ENCODE results near the gene ZNF805. TPM values are rescaled to one million over a fixed set of nuclear protein-coding genes. Genes with fewer than 3 reads are reported as not detected.
"Not testable (repeated sequence)": the region's sequence is repeated elsewhere in the genome, so short reads cannot be mapped to it uniquely, and the experiment has no call there.

The ZNF805 gene
- total RNA-seq, 2 experiments from 2014 or later = 6.4 to 7.1 TPM

DNA sequence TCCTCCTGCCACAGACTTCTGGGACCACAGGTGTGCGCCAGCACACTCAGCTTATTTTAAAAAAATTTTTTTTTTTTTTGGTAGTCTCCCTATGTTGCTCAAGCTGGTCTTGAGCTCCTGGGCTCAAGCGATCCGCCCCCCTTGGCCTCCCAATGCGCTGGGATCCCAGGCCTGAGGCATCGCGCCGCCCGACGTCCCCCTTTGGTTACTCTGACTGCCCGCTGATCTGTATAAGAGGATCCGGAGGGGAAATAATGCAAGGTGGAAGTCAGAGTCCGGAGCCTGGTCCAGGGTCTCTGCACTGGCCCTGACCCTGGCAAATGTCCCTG is 486 bp upstream of the ZNF805 start:
- peak overlapping the region; percentile 80 for H3K4me3 Mint-ChIP-seq
- CTCF ChIA-PET = interaction anchor here (0.6 kb wide), 1 partner anchor 32 kb away, joined by 3 read pairs; no protein-coding TSS in a partner anchor
- peaks cover 23% of the 10 kb centered on the region for H3K4me1 Mint-ChIP-seq
- DNase-seq = no peak
- H3K9me3 Mint-ChIP-seq (ENCODE audit: low read depth) = no peaks in the 10 kb centered on the region
- intact Hi-C loops (cut with DNase I, micrococcal nuclease) = loop anchor here (1.0 kb wide), 12 partner anchors 40 to 943 kb away; partner anchors contain the start of genes TRAPPC2B (in 2 of the 2), ZNF304 (in 2 of the 2), ZNF460 (in 2 of the 2) and ZNF543 (in 2 of the 2)
- H3K27me3 Mint-ChIP-seq = no peaks in the 10 kb centered on the region
- peaks cover 13% of the 10 kb centered on the region for H3K36me3 Mint-ChIP-seq (ENCODE audit: low read depth)
- peak overlapping the region; percentile 92 for H3K27ac Mint-ChIP-seq
- POLR2A ChIA-PET = interaction anchor here (1.0 kb wide), 1 partner anchor 128 kb away, joined by 3 read pairs; no protein-coding TSS in a partner anchor
- no peak for ATAC-seq

DNA sequence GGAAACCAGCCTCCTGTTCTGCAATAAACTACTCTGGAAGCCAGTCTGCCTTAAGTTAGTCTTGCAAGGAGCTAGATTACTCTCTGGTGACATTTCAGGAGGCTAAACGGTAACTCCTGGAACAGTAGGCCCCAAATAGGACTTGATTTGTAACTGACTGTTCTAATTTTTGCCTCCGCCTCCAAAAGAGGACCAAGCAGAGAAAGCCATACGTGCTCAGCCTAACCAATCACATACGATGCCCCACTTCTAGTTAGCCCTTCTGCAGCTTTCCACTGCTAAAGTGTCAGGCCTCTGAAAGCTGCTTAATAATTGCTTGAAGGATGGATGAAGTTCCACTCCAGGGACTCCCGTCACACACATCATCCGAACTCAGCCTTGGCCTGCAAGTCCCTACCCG is 744 bp downstream of the ZNF805 start:
- Mint-ChIP-seq H3K4me3 (peak overlapping the region; percentile 80), H3K4me1 (peaks cover 23% of the 10 kb centered on the region), H3K36me3 (ENCODE audit: low read depth) (peaks cover 23% of the 10 kb centered on the region), H3K27me3 (no peaks in the 10 kb centered on the region), H3K27ac (peak overlapping the region; percentile 92), H3K9me3 (ENCODE audit: low read depth) (no peaks in the 10 kb centered on the region)
- ATAC-seq (no peak), DNase-seq (no peak)
- intact Hi-C loops (cut with DNase I, micrococcal nuclease) = no loop called here
- ChIA-PET POLR2A (no interaction called here), CTCF (interaction anchor here (0.7 kb wide), 1 partner anchor 16 kb away, joined by 4 read pairs; no protein-coding TSS in a partner anchor)

DNA sequence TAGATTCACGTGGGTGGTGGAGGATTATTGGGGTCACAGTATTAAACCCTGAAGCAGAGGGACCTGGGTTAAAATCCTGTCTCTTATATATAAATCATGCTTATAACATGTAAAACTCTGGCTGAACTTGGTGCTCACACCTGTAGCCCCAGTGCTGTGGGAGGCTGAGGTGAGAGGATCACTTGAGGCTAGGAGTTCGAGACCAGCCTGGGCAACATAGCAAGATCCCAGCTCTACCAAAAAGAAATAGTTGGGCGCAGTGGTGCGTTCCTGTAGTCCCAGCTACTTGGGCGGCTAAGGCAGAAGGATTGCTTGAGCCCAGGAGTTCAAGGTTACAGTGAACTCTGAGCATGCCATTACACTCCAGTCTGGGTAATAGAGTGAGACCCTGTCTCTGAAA is 2.4 kb downstream of the ZNF805 start:
- intact Hi-C loops (cut with DNase I, micrococcal nuclease) = no loop called here
- ATAC-seq (no peak), DNase-seq (no peak)
- POLR2A ChIA-PET = no interaction called here
- peaks cover 3% of the 10 kb centered on the region for H3K9me3 Mint-ChIP-seq (ENCODE audit: low read depth)
- peaks cover 23% of the 10 kb centered on the region for H3K4me1 Mint-ChIP-seq
- H3K4me3 Mint-ChIP-seq = no peak overlapping the region
- no peak overlapping the region for H3K27ac Mint-ChIP-seq
- H3K27me3 Mint-ChIP-seq = no peaks in the 10 kb centered on the region
- H3K36me3 Mint-ChIP-seq (ENCODE audit: low read depth) = peaks cover 37% of the 10 kb centered on the region
- CTCF ChIA-PET = no interaction called here

DNA sequence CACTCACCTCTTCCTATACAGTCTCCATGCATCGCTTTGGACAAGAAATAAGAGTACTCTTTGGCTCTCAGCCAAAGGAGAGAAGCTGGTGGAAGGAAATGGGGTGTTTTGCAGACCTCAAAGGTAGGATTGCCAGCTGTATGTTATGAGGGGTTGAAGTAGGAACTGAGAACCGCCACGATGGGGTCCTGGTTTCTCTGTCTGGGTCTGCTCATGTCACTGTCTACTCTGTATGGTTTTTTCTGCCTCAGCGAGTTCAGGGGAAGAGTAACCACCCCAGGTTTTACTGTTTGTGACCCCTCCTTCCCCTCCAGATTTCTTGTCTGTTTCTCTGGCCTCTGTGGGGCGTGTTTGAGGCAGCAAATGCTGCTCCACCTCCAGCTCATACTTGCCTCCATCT is 4.1 kb downstream of the ZNF805 start:
- ChIA-PET CTCF (interaction anchor here (0.6 kb wide), 1 partner anchor 39 kb away, joined by 3 read pairs; no protein-coding TSS in a partner anchor), POLR2A (no interaction called here)
- no peak overlapping the region for H3K4me3 Mint-ChIP-seq
- peaks cover 23% of the 10 kb centered on the region for H3K4me1 Mint-ChIP-seq
- DNase-seq = no peak
- H3K9me3 Mint-ChIP-seq (ENCODE audit: low read depth) = peaks cover 3% of the 10 kb centered on the region
- intact Hi-C loops (cut with DNase I, micrococcal nuclease) = no loop called here
- no peak for ATAC-seq
- H3K36me3 Mint-ChIP-seq (ENCODE audit: low read depth) = peaks cover 52% of the 10 kb centered on the region
- H3K27me3 Mint-ChIP-seq = no peaks in the 10 kb centered on the region
- H3K27ac Mint-ChIP-seq = no peak overlapping the region

DNA sequence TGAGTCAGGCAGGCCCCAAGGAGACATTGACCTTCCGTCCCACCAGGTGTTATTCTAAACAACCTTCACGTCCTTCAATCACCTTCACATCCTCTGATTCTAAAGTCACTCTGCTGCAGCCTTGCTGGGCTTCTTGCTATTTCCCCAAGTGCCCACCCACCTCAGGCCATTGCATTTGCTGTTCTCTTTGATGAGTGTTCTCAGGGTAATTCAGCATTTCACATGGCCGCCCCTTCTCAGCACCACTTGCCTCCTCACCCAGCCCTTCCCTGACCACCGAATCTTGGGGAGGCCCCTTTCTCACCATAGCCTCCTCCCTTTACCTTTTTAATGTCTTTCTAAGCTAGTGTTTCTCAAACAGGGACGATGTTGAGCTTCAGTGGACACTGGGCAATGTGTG is 4.6 kb downstream of the ZNF805 start:
- DNase-seq (no peak), ATAC-seq (no peak)
- no peaks in the 10 kb centered on the region for H3K27me3 Mint-ChIP-seq
- H3K4me1 Mint-ChIP-seq = peaks cover 21% of the 10 kb centered on the region
- ChIA-PET POLR2A (interaction anchor here (0.6 kb wide), 1 partner anchor 72 kb away, joined by 3 read pairs; no protein-coding TSS in a partner anchor), CTCF (interaction anchor here (0.6 kb wide), 1 partner anchor 38 kb away, joined by 3 read pairs; no protein-coding TSS in a partner anchor)
- peaks cover 55% of the 10 kb centered on the region for H3K36me3 Mint-ChIP-seq (ENCODE audit: low read depth)
- H3K27ac Mint-ChIP-seq = no peak overlapping the region
- no peak overlapping the region for H3K4me3 Mint-ChIP-seq
- intact Hi-C loops (cut with DNase I, micrococcal nuclease) = no loop called here
- H3K9me3 Mint-ChIP-seq (ENCODE audit: low read depth) = peaks cover 5% of the 10 kb centered on the region

DNA sequence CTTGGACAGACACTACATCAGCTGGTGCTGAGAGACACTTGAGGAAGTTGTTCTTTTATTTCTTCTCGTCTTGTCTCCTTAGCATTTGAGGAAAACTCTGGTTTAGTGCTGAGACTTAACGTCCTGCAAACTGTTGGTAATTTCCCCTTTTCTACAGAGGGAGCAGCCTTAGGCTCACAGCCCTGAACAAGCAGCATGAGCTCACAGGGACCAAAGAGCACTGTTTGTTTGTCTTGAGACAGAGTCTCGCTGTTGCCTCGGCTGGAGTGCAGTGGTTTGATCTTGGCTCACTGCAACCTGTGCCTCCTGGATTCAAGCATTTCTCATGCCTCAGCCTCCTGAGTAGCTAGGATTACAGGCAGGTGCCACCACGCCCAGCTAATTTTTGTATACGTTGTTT is 5.5 kb downstream of the ZNF805 start:
- Mint-ChIP-seq H3K27ac (no peak overlapping the region), H3K27me3 (no peaks in the 10 kb centered on the region), H3K4me1 (peaks cover 19% of the 10 kb centered on the region), H3K4me3 (no peak overlapping the region), H3K36me3 (ENCODE audit: low read depth) (peaks cover 64% of the 10 kb centered on the region), H3K9me3 (ENCODE audit: low read depth) (peaks cover 11% of the 10 kb centered on the region)
- POLR2A ChIA-PET = no interaction called here
- intact Hi-C loops (cut with DNase I, micrococcal nuclease) = no loop called here
- DNase-seq (no peak), ATAC-seq (no peak)
- CTCF ChIA-PET = no interaction called here

DNA sequence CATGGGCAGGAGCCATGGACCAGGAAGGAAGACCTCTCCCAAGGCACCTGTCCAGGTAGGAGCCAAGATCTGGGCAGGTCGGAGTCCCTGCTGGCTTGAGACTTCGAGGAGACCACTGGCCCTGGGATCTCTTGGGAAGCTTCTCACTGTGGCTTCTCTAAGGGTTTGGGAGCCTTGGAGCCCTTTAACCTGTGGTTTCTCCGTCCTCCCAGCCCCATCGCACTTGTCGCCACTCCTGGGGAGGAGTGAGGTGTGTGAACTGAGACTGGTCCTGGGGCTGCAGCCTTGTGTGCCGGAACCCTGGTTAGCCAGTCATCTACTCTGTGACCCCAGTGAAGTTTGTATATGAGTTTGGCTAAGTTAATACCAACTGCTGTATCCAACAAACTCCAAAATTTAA is 8.2 kb downstream of the ZNF805 start:
- H3K36me3 Mint-ChIP-seq (ENCODE audit: low read depth) = peaks cover 86% of the 10 kb centered on the region
- CTCF ChIA-PET = no interaction called here
- no peak overlapping the region for H3K27ac Mint-ChIP-seq
- DNase-seq = no peak
- H3K9me3 Mint-ChIP-seq (ENCODE audit: low read depth) = peaks cover 27% of the 10 kb centered on the region
- POLR2A ChIA-PET = no interaction called here
- no peaks in the 10 kb centered on the region for H3K4me1 Mint-ChIP-seq
- H3K27me3 Mint-ChIP-seq = no peaks in the 10 kb centered on the region
- ATAC-seq = no peak
- no peak overlapping the region for H3K4me3 Mint-ChIP-seq
- intact Hi-C loops (cut with DNase I, micrococcal nuclease) = no loop called here

DNA sequence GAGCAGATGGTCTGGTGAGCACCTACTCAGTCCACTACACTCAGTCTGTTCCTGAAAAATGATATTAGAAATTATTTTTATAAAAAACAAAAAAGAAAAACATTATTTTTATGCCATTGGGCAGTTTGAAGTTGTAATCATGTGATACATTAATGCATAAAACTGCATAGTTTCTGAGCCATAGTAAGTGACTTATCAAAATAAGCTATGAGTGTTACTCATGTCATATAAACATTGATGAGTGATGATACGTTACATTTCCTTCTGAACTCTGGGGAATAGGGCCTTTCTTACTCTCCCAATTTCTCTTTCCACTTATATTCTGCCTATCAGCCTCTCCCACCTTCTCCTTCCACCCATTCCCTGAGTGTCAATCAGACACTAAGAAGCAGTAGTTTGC is 8.9 kb downstream of the ZNF805 start:
- Mint-ChIP-seq H3K4me3 (no peak overlapping the region), H3K36me3 (ENCODE audit: low read depth) (peaks cover 91% of the 10 kb centered on the region), H3K4me1 (no peaks in the 10 kb centered on the region), H3K9me3 (ENCODE audit: low read depth) (peaks cover 28% of the 10 kb centered on the region), H3K27me3 (no peaks in the 10 kb centered on the region), H3K27ac (no peak overlapping the region)
- DNase-seq (no peak), ATAC-seq (no peak)
- intact Hi-C loops (cut with DNase I, micrococcal nuclease) = no loop called here
- POLR2A ChIA-PET = no interaction called here
- CTCF ChIA-PET = interaction anchor here (0.6 kb wide), 1 partner anchor 106 kb away, joined by 3 read pairs; no protein-coding TSS in a partner anchor

DNA sequence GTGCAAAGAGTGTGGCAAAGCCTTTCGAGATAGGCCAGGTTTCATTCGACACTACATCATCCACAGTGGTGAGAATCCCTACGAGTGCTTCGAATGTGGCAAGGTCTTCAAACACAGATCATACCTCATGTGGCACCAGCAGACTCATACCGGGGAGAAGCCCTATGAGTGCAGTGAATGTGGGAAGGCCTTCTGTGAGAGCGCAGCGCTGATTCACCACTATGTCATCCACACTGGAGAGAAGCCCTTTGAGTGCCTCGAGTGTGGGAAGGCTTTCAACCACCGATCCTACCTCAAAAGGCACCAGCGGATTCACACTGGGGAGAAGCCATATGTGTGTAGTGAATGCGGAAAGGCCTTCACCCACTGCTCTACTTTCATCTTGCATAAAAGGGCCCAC is 13.3 kb downstream of the ZNF805 start:
- H3K27me3 Mint-ChIP-seq; CTCF ChIA-PET; H3K4me3 Mint-ChIP-seq; POLR2A ChIA-PET; intact Hi-C loops (cut with DNase I, micrococcal nuclease); H3K27ac Mint-ChIP-seq; H3K4me1 Mint-ChIP-seq: not testable (repeated sequence)
- H3K36me3 Mint-ChIP-seq (ENCODE audit: low read depth) = peaks cover 81% of the 10 kb centered on the region
- H3K9me3 Mint-ChIP-seq (ENCODE audit: low read depth) = peaks cover 37% of the 10 kb centered on the region
- ATAC-seq (peak; percentile 92), DNase-seq (peak; percentile 44)

DNA sequence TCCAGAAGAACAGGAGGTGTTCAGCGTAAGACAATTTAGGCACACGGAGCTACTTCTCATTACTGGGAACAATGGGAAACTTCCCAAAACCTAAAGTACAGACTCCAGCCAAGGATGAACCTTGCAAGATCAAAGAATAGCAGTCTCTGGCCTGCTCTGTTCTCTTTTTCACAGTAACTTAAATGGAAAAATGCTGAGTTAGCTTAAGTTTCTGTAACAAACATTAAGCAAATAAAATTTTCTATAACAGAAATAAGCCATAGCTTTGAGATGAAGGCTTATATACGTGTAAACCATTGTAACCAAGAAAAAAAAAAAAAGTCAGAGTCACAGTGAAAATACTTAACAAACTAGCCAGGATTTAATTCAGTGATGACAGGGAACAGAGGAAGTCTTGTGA is 21.6 kb downstream of the ZNF805 start:
- Mint-ChIP-seq H3K36me3 (ENCODE audit: low read depth) (peaks cover 64% of the 10 kb centered on the region), H3K27ac (no peak overlapping the region), H3K27me3 (no peaks in the 10 kb centered on the region), H3K4me3 (no peak overlapping the region), H3K4me1 (no peaks in the 10 kb centered on the region), H3K9me3 (ENCODE audit: low read depth) (peaks cover 46% of the 10 kb centered on the region)
- no peak for ATAC-seq
- POLR2A ChIA-PET = interaction anchor here (0.6 kb wide), 1 partner anchor 89 kb away, joined by 3 read pairs; the partner anchor contains the start of gene ZNF304
- CTCF ChIA-PET = no interaction called here
- intact Hi-C loops (cut with DNase I, micrococcal nuclease) = no loop called here
- DNase-seq = no peak

DNA sequence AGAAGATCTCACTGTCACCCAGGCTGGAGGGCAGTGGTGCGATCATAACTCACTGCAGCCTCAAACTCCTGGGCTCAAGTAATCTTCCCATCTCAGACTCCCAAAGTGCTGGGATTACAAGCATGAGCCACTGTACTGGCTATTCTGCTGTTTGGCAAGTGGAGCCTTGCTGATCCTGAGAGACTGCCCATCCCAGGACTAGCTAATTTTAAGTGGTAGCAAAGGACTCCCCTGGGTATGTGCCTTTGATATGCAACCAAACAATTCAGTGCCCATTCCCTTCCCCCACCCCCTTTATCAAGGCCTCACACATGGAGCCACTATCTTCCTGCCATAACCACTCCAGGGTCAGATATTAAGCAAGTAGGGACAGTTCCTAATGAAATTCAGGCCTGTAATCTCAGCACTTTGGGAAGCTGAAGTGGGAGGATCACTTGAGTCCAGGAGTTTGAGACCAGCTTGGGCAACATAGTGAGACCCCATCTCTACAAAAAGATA is 22.9 kb downstream of the ZNF805 start:
- no peak for ATAC-seq
- intact Hi-C loops (cut with DNase I, micrococcal nuclease) = no loop called here
- H3K9me3 Mint-ChIP-seq (ENCODE audit: low read depth) = peaks cover 45% of the 10 kb centered on the region
- ChIA-PET CTCF (no interaction called here), POLR2A (no interaction called here)
- H3K27ac Mint-ChIP-seq = no peak overlapping the region
- H3K4me1 Mint-ChIP-seq = no peaks in the 10 kb centered on the region
- H3K4me3 Mint-ChIP-seq = no peak overlapping the region
- H3K36me3 Mint-ChIP-seq (ENCODE audit: low read depth) = peaks cover 62% of the 10 kb centered on the region
- DNase-seq = no peak
- no peaks in the 10 kb centered on the region for H3K27me3 Mint-ChIP-seq

DNA sequence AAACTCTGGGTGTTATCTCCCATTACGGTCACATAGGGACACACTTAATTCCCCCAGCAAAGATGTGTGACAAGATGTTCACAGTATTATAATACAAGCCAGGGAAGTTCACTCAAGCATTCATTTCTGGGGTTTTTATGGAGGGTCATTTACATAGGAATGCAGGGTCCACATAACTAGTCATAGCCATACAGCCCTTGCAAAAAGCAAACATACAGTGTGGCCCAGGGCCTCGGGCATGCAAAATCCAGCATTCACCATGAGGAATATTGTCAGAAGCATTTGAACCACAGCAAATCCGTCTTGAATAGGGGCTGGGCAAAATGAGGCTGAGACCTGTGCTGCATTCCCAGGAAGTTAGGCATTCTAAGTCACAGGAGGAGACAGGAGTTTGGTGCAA is 26.9 kb downstream of the ZNF805 start:
- H3K27ac Mint-ChIP-seq = no peak overlapping the region
- peaks cover 13% of the 10 kb centered on the region for H3K4me1 Mint-ChIP-seq
- intact Hi-C loops (cut with DNase I, micrococcal nuclease) = no loop called here
- peaks cover 42% of the 10 kb centered on the region for H3K36me3 Mint-ChIP-seq (ENCODE audit: low read depth)
- POLR2A ChIA-PET = no interaction called here
- no peak overlapping the region for H3K4me3 Mint-ChIP-seq
- H3K9me3 Mint-ChIP-seq (ENCODE audit: low read depth) = peaks cover 26% of the 10 kb centered on the region
- no peaks in the 10 kb centered on the region for H3K27me3 Mint-ChIP-seq
- CTCF ChIA-PET = no interaction called here
- no peak for DNase-seq
- ATAC-seq = no peak

Measured in activated CD4-positive, alpha-beta T cell treated with anti-CD3 and anti-CD28 coated beads for 36 hours (primary cell).